Measurements from ENCODE around the gene SULT1C4.

The SULT1C4 gene

DNA sequence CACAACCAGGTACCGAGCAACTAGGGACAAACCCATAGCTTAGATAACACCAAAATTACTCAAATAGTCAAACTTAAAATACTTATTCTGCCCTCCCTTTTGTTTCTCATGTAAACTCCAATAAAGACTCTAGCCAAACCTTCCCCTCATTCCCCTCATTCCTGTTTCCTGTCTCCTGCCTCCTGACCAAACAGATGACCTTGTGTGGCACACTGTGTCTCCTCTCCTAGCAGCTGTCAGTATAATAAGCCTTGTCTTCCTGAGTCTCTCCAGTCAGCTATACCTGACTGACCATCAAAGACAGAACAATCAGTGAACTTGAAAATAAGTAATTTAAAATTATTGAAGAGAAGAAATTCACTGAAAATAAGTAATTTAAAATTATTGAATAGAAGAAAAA lies 14.3 kb downstream of the SULT1C4 start:
- ATAC-seq (no peak), DNase-seq (no peak)
- Mint-ChIP-seq H3K27me3 (peaks cover 30% of the 10 kb centered on the region), H3K9me3 (peaks cover 13 to 31% of the 10 kb centered on the region in 2 donors), H3K4me3 (no peak overlapping the region), H3K27ac (no peak overlapping the region), H3K4me1 (no peaks in the 10 kb centered on the region)

DNA sequence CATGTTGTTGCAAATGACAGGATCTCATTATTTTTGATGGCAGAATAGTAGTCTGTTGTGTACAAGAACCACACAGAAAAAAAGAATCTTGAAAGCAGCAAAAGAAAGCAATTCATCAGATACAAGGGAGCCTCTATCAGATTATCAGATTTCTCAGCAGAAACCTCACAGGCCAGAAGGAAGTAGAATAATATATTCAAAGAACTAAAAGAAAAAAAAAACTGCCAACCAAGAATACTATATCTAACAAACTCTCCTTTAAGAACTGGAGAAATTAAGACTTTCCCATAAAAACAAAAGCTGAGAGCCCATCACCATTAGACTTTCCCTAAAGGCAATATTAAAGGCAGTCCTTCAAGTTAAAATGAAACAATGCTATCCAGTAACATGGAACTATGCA lies 15.4 kb downstream of the SULT1C4 start:
- DNase-seq = no peak
- Mint-ChIP-seq H3K27me3 (peaks cover 29% of the 10 kb centered on the region), H3K4me3 (no peak overlapping the region), H3K4me1 (no peaks in the 10 kb centered on the region), H3K9me3 (peaks cover 16 to 33% of the 10 kb centered on the region in 2 donors), H3K27ac (no peak overlapping the region)
- ATAC-seq = no peak

DNA sequence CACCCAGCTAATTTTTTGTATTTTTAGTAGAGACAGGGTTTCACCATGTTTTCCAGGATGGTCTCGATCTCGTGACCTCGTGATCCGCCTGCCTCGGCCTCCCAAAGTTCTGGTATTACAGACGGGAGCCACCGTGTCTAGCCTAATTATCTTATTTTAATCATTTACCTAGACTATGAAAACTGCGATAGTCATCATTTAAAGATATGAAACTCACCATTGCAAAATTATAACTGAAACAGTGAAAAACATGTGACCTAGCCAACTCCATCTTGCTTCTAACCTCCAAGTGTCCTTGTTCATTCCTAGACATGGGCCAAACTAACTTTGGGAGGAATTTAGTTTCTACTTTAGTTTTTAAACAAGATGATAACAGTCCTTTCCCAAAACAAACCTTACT lies 17.4 kb downstream of the SULT1C4 start:
- ATAC-seq (no peak), DNase-seq (no peak)
- H3K27me3 Mint-ChIP-seq = peaks cover 13% of the 10 kb centered on the region
- H3K27ac Mint-ChIP-seq = no peak overlapping the region
- no peaks in the 10 kb centered on the region for H3K4me1 Mint-ChIP-seq
- H3K4me3 Mint-ChIP-seq = no peak overlapping the region
- H3K9me3 Mint-ChIP-seq = peaks cover 20 to 53% of the 10 kb centered on the region in 2 donors

DNA sequence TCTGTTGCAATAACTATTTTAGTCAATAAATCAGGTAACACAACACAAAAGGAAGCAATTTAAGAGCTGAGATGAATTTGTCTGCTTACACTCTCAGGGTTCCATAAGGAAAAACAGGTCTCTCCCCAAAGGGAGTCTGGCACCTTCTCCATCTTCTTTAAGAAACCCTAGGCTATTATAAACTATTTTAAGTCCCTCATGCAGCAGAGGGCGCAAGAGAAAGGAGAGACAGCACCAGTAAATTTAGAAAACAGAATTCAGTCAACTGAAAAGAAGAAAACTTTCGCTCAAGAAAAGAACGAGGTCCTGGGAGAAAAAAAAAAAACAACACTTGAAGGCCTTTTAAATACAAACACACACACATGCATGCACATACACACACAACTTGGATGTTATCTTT lies 19.1 kb downstream of the SULT1C4 start:
- Mint-ChIP-seq H3K9me3 (peaks cover 24 to 50% of the 10 kb centered on the region in 2 donors), H3K27ac (no peak overlapping the region), H3K4me1 (no peaks in the 10 kb centered on the region), H3K4me3 (no peak overlapping the region), H3K27me3 (peaks cover 4% of the 10 kb centered on the region)
- no peak for DNase-seq
- ATAC-seq = no peak

DNA sequence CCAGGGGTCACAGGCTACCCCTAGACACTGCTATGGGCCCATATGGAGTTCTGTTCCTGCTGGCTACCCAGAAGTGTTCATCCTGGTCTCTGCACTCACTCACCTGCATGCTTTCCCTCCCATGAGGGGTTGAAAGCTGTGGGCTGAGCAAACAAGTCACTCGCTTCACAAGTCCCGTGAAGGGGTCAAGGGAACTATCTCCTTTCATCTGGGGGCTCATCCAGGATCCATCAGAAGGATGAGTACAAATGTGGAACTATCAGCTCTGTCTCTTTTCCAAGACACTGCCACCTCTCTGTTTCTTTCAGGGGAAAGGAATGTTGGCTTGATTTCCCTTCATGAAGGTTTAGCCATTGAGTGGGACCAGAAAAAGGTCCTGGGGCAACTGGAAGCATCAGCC lies 21.7 kb downstream of the SULT1C4 start:
- Mint-ChIP-seq H3K9me3 (peaks cover 13 to 54% of the 10 kb centered on the region in 2 donors), H3K4me3 (no peak overlapping the region), H3K27me3 (peaks cover 15% of the 10 kb centered on the region), H3K4me1 (no peaks in the 10 kb centered on the region), H3K27ac (no peak overlapping the region)
- no peak for DNase-seq
- no peak for ATAC-seq

DNA sequence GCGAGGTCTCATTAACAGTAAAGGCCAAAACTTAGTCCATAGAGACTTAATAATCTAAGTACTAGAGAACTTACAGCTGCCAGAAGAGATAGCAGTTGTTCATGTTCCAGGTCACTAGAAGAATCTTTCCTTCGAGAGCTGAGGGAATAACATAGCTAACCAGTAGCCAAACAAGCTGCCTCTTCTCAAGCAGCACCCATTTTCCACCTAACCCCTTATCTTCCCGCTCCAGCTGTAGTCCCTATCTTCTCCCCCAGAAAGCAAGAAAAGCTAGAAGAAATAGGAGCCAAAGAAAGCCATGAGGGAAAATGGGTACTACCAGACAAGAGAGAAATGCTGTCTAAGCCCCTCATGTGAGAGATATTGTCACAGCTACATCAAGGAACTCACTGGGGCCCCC lies 24.0 kb downstream of the SULT1C4 start:
- Mint-ChIP-seq H3K4me3 (no peak overlapping the region), H3K27ac (no peak overlapping the region), H3K4me1 (no peaks in the 10 kb centered on the region), H3K27me3 (peaks cover 22% of the 10 kb centered on the region), H3K9me3 (peaks cover 29 to 71% of the 10 kb centered on the region in 2 donors)
- no peak for ATAC-seq
- DNase-seq = no peak

DNA sequence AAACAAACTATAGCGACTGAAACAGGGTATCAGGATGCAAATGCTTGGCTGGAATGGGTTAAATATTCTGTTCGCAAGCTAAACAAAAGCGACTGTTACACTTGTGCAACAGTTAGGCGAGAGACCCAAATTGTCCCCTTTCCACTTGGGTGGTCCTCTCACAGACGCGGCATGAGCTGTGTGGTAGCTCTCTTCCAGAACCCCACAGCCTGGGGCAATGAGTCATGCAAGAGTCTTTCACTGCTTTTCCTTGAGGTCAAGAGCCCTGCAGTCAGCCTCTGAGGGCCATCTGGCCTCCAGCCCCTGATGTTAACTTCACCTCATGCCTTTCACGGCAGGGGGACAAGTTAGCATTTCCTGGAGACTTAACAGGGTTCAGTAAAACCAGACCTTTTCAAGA lies 25.7 kb downstream of the SULT1C4 start:
- no peaks in the 10 kb centered on the region for H3K4me1 Mint-ChIP-seq
- DNase-seq (no peak), ATAC-seq (no peak)
- H3K27me3 Mint-ChIP-seq = peaks cover 22% of the 10 kb centered on the region
- H3K4me3 Mint-ChIP-seq = no peak overlapping the region
- peaks cover 23 to 67% of the 10 kb centered on the region in 2 donors for H3K9me3 Mint-ChIP-seq
- H3K27ac Mint-ChIP-seq = no peak overlapping the region

DNA sequence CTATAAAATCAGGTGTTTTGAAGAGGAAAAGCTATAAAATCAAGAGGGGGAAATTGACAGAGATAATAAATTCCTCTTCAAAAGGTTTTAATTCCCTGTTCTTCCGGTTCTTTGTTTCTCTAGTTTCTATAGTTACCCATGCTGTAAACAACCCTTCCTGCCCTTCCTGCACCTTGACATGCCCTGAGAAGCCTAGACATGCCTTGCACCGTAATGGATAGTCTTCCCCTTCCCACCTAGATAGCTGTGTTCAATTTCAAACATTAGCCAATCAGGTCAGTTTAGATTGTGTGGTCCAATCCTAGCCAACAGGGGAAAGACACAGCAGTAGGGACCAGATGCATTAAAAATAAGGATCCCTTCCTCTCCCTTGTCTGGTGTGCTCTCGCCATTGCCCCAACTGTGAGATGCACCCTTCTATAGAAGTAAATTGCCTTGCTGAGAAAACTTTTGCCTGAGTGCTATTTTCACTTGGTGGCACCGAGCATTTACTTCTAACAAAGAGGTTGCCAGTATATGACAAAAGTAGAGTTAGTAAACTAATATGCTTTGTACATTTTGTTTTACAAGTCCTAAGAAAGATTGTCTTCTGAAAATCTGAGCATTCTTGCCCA lies 27.1 kb downstream of the SULT1C4 start:
- peaks cover 22% of the 10 kb centered on the region for H3K27me3 Mint-ChIP-seq
- ATAC-seq (no peak), DNase-seq (no peak)
- no peak overlapping the region for H3K27ac Mint-ChIP-seq
- peaks cover 22 to 53% of the 10 kb centered on the region in 2 donors for H3K9me3 Mint-ChIP-seq
- no peaks in the 10 kb centered on the region for H3K4me1 Mint-ChIP-seq
- H3K4me3 Mint-ChIP-seq = no peak overlapping the region

DNA sequence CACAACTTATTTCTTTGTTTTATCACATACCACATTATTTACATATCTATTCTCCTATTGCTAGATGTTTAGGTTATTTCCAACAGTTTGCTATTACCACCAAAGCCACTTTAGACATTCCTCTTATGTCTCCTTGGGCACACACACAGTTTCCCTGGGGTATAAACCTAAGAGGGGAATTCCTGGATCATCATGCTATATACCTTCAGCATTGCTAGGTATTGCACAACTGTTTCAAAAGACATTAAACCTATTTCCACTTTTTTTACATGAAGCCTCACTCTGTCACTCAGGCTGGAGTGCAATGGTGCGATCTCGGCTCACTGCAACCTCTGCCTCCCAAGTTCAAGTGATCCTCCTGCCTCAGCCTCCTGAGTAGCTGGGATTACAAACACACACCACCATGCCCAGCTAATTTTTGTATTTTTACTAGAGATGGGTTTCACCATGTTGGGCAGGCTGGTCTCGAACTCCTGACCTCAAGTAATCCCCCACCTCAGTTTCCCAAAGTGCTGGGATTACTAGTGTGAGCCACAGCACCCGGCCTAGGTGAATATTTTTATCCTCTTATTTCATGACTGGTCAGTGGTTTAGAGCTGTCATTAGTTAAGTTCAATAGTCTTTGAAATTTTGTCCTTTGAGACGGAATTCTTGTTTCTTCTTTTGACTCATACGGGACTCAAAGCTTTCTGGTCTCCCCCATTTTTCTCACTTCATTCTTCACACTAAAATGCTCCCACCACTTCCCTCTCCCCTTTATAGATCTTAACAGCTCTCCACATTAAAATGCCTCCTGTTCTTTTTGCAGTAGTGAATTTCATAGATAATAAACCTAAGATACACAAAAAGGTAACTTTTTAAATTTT lies 30.3 kb downstream of the SULT1C4 start:
- no peak for DNase-seq
- no peak for ATAC-seq
- no peak overlapping the region for H3K4me3 Mint-ChIP-seq
- no peak overlapping the region for H3K27ac Mint-ChIP-seq
- peaks cover 7% of the 10 kb centered on the region for H3K27me3 Mint-ChIP-seq
- peaks cover 17 to 27% of the 10 kb centered on the region in 2 donors for H3K9me3 Mint-ChIP-seq
- H3K4me1 Mint-ChIP-seq = no peaks in the 10 kb centered on the region

DNA sequence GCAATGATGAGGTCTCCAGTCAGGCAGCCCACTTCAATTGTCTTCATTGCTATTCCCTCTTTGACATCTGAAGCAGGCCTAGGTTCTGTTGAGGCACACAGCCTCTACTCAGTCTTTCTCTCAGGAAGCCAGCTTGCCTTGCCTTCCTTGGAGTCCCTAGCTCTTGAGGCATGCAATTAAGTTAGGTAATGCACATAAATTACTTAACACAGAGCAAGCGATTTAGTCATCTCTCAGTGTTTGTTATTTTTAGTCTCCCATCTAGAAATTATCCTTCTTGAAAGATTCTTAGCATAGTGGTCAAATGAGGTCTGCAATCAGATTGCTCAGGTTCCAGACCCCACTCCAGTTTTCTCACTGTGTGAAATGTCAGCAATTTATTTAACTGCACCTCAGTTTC lies 32.0 kb downstream of the SULT1C4 start:
- no peaks in the 10 kb centered on the region for H3K4me1 Mint-ChIP-seq
- H3K27ac Mint-ChIP-seq = no peak overlapping the region
- no peak for DNase-seq
- ATAC-seq = no peak
- no peak overlapping the region for H3K4me3 Mint-ChIP-seq
- peaks cover 7% of the 10 kb centered on the region for H3K27me3 Mint-ChIP-seq
- H3K9me3 Mint-ChIP-seq = peaks cover 13 to 14% of the 10 kb centered on the region in 2 donors

DNA sequence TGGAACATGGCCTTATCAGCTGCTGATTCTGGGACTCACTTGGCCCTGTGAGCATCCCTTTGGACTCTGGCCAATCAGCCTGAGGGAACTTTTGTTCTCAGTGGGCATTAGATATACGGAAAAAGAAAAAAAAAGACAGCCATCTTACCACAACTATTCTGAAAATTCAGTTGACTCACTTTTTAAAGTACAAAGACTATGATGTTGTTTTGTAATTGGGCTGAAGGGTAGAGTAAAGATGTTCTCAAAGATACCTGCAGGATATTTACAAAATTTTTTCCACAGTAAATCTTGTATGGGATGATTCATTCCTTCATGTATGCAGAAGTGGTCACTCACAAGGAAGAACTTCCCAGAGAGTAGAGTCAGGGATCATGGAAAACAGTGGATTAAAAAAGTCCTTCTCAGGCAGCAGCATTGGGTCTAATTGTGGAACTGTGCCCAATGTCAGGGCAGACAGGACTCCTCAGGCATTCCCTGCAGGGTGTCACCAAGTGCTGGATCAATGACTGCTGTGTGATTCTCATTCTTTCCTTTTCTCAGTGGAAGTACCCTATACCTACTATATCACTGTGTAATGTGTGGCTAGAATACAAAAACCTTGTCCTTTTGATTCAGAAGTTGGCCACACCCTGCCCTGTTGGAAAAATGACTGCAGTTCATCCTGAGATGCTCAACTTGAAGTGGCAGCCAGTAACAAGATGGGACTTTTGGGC lies 35.4 kb downstream of the SULT1C4 start:
- H3K27ac Mint-ChIP-seq = no peak overlapping the region
- ATAC-seq = no peak
- no peak overlapping the region for H3K4me3 Mint-ChIP-seq
- no peaks in the 10 kb centered on the region for H3K9me3 Mint-ChIP-seq
- DNase-seq = no peak
- H3K4me1 Mint-ChIP-seq = no peaks in the 10 kb centered on the region
- H3K27me3 Mint-ChIP-seq = no peaks in the 10 kb centered on the region

DNA sequence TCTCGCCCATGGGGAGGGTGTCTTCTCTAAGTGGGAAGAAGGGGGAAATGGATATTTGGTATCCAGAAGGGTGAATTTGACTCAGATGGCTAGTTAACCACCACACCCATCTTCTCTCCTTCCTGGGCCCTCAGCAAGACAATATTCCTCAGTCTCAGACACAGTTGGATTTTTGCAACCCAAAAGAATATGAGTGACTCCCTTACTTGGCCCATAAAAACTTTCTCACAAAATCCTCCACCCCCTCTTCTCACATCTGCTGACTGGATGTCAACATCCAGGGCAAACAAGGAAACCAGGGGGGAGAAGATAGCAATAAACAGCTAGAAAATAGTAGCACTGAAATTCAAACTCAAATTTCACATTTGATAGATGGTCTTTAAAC lies 35.9 kb downstream of the SULT1C4 start:
- no peak for ATAC-seq
- H3K27ac Mint-ChIP-seq = no peak overlapping the region
- no peaks in the 10 kb centered on the region for H3K9me3 Mint-ChIP-seq
- DNase-seq = no peak
- H3K4me3 Mint-ChIP-seq = no peak overlapping the region
- H3K4me1 Mint-ChIP-seq = no peaks in the 10 kb centered on the region
- no peaks in the 10 kb centered on the region for H3K27me3 Mint-ChIP-seq

DNA sequence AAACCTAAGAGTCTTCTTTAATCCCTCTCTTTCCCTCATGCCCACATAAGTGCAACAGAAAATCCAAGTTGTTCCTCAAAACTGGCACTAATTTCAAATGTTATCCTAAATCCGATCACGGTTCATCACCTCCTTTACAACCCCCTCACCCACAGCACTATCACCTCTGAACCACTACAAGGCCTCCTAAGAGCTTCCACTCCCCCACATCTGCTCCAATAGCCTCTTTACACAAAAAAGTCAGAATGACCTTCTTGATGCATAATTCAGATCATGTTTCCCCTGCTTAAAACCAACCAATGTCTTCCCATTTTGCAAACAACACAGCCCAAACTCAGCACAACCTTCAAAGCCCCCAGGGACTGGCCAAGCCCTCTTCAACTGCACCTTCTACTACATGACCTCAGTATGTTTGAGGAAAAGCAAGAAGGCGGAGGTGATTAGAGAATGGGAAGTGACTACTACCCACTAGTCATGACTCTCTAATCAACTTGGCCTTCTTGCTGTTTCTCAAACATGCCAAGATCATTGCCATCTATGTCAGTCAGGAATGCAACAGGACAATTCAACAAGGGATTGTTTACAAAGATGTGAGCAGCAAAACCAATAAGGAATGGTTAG lies 36.6 kb downstream of the SULT1C4 start:
- Mint-ChIP-seq H3K27me3 (no peaks in the 10 kb centered on the region), H3K4me3 (no peak overlapping the region), H3K9me3 (no peaks in the 10 kb centered on the region), H3K27ac (no peak overlapping the region), H3K4me1 (no peaks in the 10 kb centered on the region)
- no peak for DNase-seq
- no peak for ATAC-seq

DNA sequence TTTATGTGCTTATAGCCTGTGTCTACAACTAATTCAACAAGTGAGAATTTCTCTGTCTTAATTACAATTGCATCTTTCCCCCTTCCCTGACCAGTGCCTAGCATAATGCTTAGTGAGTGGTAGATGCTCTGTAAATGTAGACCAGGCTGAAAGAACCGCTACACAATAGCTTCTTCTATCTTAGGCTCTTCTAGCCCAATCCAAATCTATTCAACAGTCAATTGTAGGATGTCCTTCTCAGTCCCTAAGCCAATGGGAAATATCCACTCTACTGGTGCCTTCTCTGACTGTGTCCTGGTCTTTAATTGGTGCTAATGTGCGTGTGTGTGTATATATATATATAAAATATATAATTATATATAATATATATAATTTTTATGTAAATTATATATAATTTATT lies 37.2 kb downstream of the SULT1C4 start:
- Mint-ChIP-seq H3K9me3 (no peaks in the 10 kb centered on the region), H3K27ac (no peak overlapping the region), H3K4me3 (no peak overlapping the region), H3K4me1 (no peaks in the 10 kb centered on the region), H3K27me3 (no peaks in the 10 kb centered on the region)
- DNase-seq = no peak
- peak; percentile 45 for ATAC-seq

DNA sequence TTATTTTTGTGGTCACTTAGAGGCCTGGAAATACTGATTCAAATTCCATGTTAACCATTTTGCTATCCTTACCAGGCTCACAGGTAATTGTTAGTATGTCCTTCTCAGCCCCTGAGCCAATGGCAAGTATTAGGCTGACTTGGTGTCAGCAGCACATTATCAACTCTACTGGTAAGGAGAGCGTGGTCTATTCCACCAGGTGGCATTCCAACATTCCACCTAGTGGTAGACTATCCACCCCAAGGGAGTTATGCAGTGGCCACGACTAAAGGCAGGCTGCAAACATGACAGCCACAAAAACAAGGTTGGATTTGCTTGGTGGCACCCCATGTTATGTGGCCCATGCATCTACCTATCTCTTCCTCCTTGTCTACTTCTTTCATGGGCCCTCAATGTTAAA lies 39.5 kb downstream of the SULT1C4 start:
- Mint-ChIP-seq H3K27me3 (peaks cover 6% of the 10 kb centered on the region), H3K9me3 (no peaks in the 10 kb centered on the region), H3K27ac (no peak overlapping the region), H3K4me3 (no peak overlapping the region), H3K4me1 (no peaks in the 10 kb centered on the region)
- ATAC-seq = no peak
- no peak for DNase-seq

DNA sequence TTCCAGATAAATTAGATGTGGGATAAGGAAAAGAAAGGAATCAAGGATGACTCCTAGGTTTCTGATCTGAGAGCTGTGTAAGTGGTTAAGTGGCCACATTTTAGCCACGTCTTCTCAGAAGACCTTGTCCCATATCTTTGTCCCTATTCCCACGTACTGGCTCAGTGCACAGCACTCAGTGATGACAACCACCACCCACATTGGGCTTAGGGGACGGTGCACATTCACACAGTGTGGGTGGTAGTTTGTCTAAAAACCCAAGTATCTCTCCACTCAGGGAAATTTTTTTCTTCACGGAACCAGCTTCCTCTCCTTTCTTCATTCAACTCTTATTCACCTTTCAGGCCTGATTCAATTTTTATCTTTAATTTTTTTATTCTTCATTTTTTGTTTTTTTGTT lies 40.7 kb downstream of the SULT1C4 start:
- Mint-ChIP-seq H3K27ac (no peak overlapping the region), H3K4me3 (no peak overlapping the region), H3K4me1 (no peaks in the 10 kb centered on the region), H3K27me3 (peaks cover 18% of the 10 kb centered on the region), H3K9me3 (no peaks in the 10 kb centered on the region)
- ATAC-seq (no peak), DNase-seq (no peak)
